ENCODE data around the gene PAF1.

The PAF1 gene

DNA sequence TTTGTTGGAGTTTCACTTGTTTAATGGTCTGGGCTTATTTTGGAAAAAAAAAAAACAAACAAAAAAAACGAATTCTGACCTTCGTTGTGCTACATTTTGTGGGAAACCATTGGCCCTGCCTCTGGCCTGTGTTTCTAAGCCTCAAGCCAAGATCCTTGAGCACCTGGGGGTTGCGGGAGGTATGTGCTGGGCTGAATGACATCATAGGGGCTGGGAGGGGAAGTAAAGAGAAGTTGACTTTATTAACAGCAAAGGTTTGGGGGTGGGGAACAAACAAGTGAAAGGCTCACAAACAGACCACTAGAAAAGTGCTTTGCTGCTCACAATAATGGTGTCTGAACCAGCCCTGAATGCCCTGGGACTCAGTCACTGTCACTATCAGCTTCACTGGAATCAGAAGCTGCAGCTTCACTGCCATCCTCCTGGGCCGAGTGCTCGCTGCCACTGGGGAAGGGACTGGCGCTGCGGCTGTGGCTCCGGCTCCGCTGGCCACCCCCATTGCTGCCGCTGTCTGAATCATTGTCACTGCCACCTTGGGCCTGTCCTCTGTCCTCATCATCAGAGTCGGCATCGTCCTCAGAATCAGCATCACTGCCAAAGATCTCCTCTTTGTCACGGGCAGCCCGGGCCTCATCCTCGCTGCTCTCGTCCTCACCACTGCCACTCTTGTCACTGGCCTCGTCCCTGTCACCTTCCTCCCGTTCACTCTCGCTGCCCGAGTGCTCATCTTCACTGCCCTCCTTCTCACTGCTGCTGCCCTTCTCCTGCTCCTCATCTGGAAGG, 5.1 kb downstream of the PAF1 start:
- no peak overlapping the region for H3K4me3 ChIP-seq (ENCODE audit: low read depth, low read length)
- TF ChIP-seq, protein P1, sequence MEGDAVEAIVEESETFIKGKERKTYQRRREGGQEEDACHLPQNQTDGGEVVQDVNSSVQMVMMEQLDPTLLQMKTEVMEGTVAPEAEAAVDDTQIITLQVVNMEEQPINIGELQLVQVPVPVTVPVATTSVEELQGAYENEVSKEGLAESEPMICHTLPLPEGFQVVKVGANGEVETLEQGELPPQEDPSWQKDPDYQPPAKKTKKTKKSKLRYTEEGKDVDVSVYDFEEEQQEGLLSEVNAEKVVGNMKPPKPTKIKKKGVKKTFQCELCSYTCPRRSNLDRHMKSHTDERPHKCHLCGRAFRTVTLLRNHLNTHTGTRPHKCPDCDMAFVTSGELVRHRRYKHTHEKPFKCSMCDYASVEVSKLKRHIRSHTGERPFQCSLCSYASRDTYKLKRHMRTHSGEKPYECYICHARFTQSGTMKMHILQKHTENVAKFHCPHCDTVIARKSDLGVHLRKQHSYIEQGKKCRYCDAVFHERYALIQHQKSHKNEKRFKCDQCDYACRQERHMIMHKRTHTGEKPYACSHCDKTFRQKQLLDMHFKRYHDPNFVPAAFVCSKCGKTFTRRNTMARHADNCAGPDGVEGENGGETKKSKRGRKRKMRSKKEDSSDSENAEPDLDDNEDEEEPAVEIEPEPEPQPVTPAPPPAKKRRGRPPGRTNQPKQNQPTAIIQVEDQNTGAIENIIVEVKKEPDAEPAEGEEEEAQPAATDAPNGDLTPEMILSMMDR (IDR thresholded peaks at IDR 0.05; ENCODE audit: borderline replicate concordance, insufficient read depth, low read depth, low read length): no peak

DNA sequence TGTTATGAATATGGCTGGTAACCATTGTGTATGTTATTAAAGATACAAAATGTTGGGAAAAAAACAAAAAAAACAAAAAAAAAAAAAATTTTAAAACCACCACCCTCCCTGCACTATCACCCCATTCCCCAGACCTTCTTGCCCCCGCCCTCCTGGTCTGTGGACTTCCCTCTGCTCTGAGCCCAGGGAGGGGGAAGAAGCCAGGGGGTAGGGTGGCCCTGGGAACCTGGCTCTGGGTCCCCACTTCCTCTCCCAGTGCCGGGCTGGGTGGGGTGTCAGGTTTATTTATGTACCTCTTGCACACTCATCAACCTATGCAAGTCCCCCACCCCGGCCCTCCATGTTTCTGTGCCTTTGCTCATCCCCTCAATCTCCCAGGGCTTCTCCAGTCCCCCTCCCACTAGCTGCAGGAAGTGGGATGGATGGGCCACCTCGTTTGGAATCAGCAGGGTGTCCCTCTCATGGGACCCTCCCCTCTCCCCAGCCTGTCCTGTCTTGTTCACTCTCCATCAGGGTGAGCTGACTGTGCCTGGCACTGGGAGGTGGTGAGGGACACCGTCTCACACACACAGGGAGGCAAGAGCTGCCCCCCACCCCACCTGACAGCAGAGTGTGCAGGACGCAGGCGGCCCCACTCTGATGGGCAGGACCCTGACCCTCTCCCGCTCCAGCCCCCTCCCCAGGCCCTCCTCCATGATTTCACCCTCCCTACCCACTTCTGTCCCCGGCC, 5.9 kb downstream of the PAF1 start:
- TF ChIP-seq, protein P1 (IDR thresholded peaks at IDR 0.05; ENCODE audit: borderline replicate concordance, insufficient read depth, low read depth, low read length): no peak

DNA sequence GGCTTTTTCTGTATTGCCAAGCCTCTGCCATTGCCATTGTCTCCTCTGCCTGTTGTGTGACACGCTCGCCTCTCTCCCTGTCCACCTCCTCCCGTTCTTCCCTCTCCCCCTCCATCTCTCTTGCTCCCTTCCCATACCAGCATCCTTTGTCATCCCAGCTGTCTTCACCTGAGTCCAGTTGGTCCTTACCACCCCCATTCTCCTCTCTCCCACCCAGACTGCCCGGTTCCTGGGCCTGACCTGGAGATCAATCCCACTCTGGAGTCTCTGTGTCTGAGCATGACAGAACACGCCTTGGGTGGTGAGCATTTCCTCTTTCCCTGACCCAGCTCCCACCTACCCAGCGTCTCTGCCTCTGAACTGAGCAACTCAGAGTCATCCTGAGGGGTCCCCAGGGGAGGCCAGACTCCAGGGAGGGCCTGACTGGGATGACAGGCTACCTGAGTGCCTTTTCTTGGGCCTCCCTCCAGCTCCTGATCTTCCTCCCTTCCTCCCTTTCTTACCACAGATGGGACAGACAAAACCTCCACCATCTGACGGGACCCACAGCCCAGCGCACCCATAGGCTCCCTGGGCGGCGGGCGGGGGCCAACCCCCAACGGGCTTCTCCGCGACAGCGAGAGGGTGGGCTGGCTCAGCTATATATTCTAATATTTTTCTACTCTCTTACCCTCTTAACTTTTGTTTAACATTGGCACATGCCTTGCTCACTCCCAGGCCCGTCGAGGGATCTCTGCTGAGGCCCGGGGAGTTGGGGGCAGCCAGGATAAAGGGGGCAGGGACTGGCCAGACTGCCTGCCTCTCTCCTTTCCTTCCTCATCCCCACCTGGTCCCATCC, 7.7 kb downstream of the PAF1 start:
- H3K4me3 ChIP-seq (ENCODE audit: low read depth, low read length): no peak overlapping the region
- TF ChIP-seq, protein P1 (IDR thresholded peaks at IDR 0.05; ENCODE audit: borderline replicate concordance, insufficient read depth, low read depth, low read length): no peak

More for the DNA sequence above, 5.9 kb downstream of the PAF1 start:
- H3K4me3 ChIP-seq (ENCODE audit: low read depth, low read length): no peak overlapping the region

GRCh38 chr19:39381910-39382611, 8.8 kb downstream of the PAF1 start:
- no peak overlapping the region for H3K4me3 ChIP-seq (ENCODE audit: low read depth, low read length)
- TF ChIP-seq, protein P1 (IDR thresholded peaks at IDR 0.05; ENCODE audit: borderline replicate concordance, insufficient read depth, low read depth, low read length): no peak

DNA sequence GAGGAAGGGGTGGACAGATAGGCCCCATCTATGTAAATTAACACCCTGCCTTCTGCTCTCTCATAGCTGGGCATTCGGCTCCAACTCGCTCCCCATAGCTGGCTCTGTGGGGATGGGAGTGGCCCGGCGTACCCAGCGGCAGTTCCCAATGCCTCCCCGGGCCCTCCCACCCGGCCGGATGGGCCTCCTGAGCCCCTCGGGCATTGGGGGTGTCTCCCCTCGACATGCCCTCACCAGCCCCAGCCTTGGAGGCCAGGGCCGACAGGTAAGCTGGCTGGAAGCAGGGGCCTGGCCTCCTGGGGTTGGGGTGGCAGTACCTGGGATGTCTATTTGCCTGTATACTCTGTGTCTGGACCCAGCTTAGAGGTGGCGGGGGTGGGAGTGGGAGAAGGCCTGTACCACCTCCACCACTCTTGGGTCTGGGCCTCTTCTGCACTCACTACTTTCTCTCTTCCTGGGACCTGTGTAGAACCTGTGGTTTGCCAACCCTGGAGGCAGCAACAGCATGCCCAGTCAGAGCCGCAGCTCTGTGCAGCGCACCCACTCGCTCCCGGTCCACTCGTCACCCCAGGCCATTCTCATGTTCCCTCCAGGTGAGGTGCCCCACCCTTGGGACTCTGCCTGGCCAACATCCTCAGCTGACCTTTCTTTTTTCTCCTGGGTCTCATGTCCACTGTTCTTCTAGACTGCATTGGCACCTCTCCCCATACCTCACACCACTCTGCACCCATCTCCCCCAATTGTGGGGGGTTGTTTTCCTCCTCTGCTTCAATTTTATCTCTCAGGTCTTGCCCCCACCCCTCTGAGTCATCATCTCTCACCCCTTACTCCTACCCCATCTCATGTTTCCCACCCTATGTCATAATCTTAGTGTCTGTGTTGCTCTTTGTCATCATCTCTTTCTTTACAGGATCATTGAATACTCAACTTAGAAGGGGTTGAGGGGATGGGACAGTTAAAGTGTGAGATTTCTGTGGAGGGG, 10.1 kb downstream of the PAF1 start:
- H3K4me3 ChIP-seq (ENCODE audit: low read depth, low read length): no peak overlapping the region
- TF ChIP-seq, protein P1 (IDR thresholded peaks at IDR 0.05; ENCODE audit: borderline replicate concordance, insufficient read depth, low read depth, low read length): no peak
